Stimulated activated CD4-positive, alpha-beta T cell treated with anti-CD3 and anti-CD28 coated beads, TNF-alpha, amount 100 ng/mL, for 1 hour (primary cell): ENCODE data around the gene AEBP1.

Experiments used
- DNase-seq, 3 donors: peaks; one replicate each; pipeline ENCODE4 v3.0.0-alpha.2; 2020; ENCODE audit warnings: low read depth in 3 of 3, low spot score in 1 of 3

AEBP1 gene

GRCh38 chr7:44104860-44105771, 971 bp downstream of the AEBP1 start:
- no peak for DNase-seq

GRCh38 chr7:44105832-44106231, 1.7 kb downstream of the AEBP1 start:
- DNase-seq = no peak

- DNase-seq = no peak
Observed at GRCh38 chr7:44106311-44107065, 2.3 kb downstream of the AEBP1 start.

- DNase-seq = no peak
Observed at GRCh38 chr7:44107116-44107960, 3.2 kb downstream of the AEBP1 start.

GRCh38 chr7:44107961-44108767, 4.0 kb downstream of the AEBP1 start:
- no peak for DNase-seq

- no peak for DNase-seq
Observed at GRCh38 chr7:44108768-44109750, 4.9 kb downstream of the AEBP1 start.

- DNase-seq = no peak
Observed at GRCh38 chr7:44109991-44110390, 5.8 kb downstream of the AEBP1 start.

GRCh38 chr7:44110719-44111635, 6.8 kb downstream of the AEBP1 start:
- no peak for DNase-seq

GRCh38 chr7:44111761-44112160, 7.6 kb downstream of the AEBP1 start:
- DNase-seq = no peak

- no peak for DNase-seq
Observed at GRCh38 chr7:44112231-44112996, 8.3 kb downstream of the AEBP1 start.

- DNase-seq = no peak
Observed at GRCh38 chr7:44112997-44113763, 9.0 kb downstream of the AEBP1 start.

GRCh38 chr7:44113764-44114354, 9.7 kb downstream of the AEBP1 start:
- no peak for DNase-seq

- no peak for DNase-seq
Observed at GRCh38 chr7:44114586-44115310, 10.6 kb downstream of the AEBP1 start.

- no peak for DNase-seq
Observed at GRCh38 chr7:44116087-44116788, 12.1 kb downstream of the AEBP1 start.
